Measurements from ENCODE around the gene PDE3A. TPM values are rescaled to one million over a fixed set of nuclear protein-coding genes. Genes with fewer than 3 reads are reported as not detected.
"Not testable (repeated sequence)": the region's sequence is repeated elsewhere in the genome, so short reads cannot be mapped to it uniquely, and the experiment has no call there.

Gene PDE3A
- total RNA-seq, 1 donor from 2014 or later = 9.9 TPM

- no peak for DNase-seq (ENCODE audit: extremely low read depth, low read depth, low spot score)
Measured at GRCh38 chr12:20372326-20373096, 4.2 kb downstream of the PDE3A start.

GRCh38 chr12:20374795-20375194 lies 6.5 kb downstream of the PDE3A start:
- no peak for DNase-seq (ENCODE audit: extremely low read depth, low read depth, low spot score)

GRCh38 chr12:20375560-20375959 lies 7.2 kb downstream of the PDE3A start:
- DNase-seq (ENCODE audit: extremely low read depth, low read depth, low spot score) = no peak

GRCh38 chr12:20376984-20377383 lies 8.6 kb downstream of the PDE3A start:
- no peak for DNase-seq (ENCODE audit: extremely low read depth, low read depth, low spot score)

- DNase-seq (ENCODE audit: extremely low read depth, low read depth, low spot score) = no peak
Measured at GRCh38 chr12:20377750-20378149, 9.4 kb downstream of the PDE3A start.

- no peak for DNase-seq (ENCODE audit: extremely low read depth, low read depth, low spot score)
Measured at GRCh38 chr12:20382117-20382516, 13.8 kb downstream of the PDE3A start.

- no peak for DNase-seq (ENCODE audit: extremely low read depth, low read depth, low spot score)
Measured at GRCh38 chr12:20383612-20384011, 15.3 kb downstream of the PDE3A start.

- DNase-seq (ENCODE audit: extremely low read depth, low read depth, low spot score) = not testable (repeated sequence)
Measured at GRCh38 chr12:20384836-20385235, 16.5 kb downstream of the PDE3A start.

GRCh38 chr12:20390846-20391245 lies 22.5 kb downstream of the PDE3A start:
- DNase-seq (ENCODE audit: extremely low read depth, low read depth, low spot score) = no peak

- DNase-seq (ENCODE audit: extremely low read depth, low read depth, low spot score) = no peak
Measured at GRCh38 chr12:20392339-20392738, 24.0 kb downstream of the PDE3A start.

- no peak for DNase-seq (ENCODE audit: extremely low read depth, low read depth, low spot score)
Measured at GRCh38 chr12:20393707-20394106, 25.4 kb downstream of the PDE3A start.

- no peak for DNase-seq (ENCODE audit: extremely low read depth, low read depth, low spot score)
Measured at GRCh38 chr12:20395791-20396550, 27.6 kb downstream of the PDE3A start.

- DNase-seq (ENCODE audit: extremely low read depth, low read depth, low spot score) = no peak
Measured at GRCh38 chr12:20398686-20399085, 30.3 kb downstream of the PDE3A start.

GRCh38 chr12:20400003-20400402 lies 31.7 kb downstream of the PDE3A start:
- DNase-seq (ENCODE audit: extremely low read depth, low read depth, low spot score) = no peak

GRCh38 chr12:20403230-20403629 lies 34.9 kb downstream of the PDE3A start:
- no peak for DNase-seq (ENCODE audit: extremely low read depth, low read depth, low spot score)

- DNase-seq (ENCODE audit: extremely low read depth, low read depth, low spot score) = peak; percentile 55
Measured at GRCh38 chr12:20404576-20405346, 36.4 kb downstream of the PDE3A start.

- DNase-seq (ENCODE audit: extremely low read depth, low read depth, low spot score) = no peak
Measured at GRCh38 chr12:20409607-20410377, 41.5 kb downstream of the PDE3A start.

GRCh38 chr12:20410734-20411133 lies 42.4 kb downstream of the PDE3A start:
- DNase-seq (ENCODE audit: extremely low read depth, low read depth, low spot score) = no peak

GRCh38 chr12:20411345-20411744 lies 43.0 kb downstream of the PDE3A start:
- no peak for DNase-seq (ENCODE audit: extremely low read depth, low read depth, low spot score)

- DNase-seq (ENCODE audit: extremely low read depth, low read depth, low spot score) = no peak
Measured at GRCh38 chr12:20415028-20415427, 46.7 kb downstream of the PDE3A start.

- no peak for DNase-seq (ENCODE audit: extremely low read depth, low read depth, low spot score)
Measured at GRCh38 chr12:20415641-20416040, 47.3 kb downstream of the PDE3A start.
